MM.1S (cell line): ENCODE results near the gene POGLUT2.

Experiments
- DNase-seq: peaks from one replicate; pipeline ENCODE4 v3.0.0-alpha.2; 2015
- H2AFZ ChIP-seq: fragments of 300-600 bp; sonication (generic); 2 replicates; pipeline ENCODE4 v1.6.0; 2016; ENCODE audit warnings: antibody characterized with exemption, low read length
- H3F3A ChIP-seq: fragments of 300-600 bp; sonication (generic); 2 replicates; pipeline ENCODE4 v1.6.1; 2016; ENCODE audit warnings: mild to moderate bottlenecking, antibody characterized with exemption, low read length, moderate library complexity, mixed read lengths; ENCODE audit not compliant: insufficient read depth
- H3K27ac ChIP-seq: fragments of 300-600 bp; sonication (generic); 2 replicates; pipeline ENCODE4 v1.5.1; 2016; ENCODE audit warnings: mild to moderate bottlenecking, low read length
- H3K27me3 ChIP-seq: fragments of 300-600 bp; sonication (generic); replicated peaks from 2 replicates; pipeline ENCODE4 v1.6.0; 2016; ENCODE audit warnings: low read length; ENCODE audit not compliant: insufficient read depth
- H3K36me3 ChIP-seq: fragments of 300-600 bp; sonication (generic); replicated peaks from 2 replicates; pipeline ENCODE4 v1.6.1; 2016; ENCODE audit warnings: mild to moderate bottlenecking, low read length, mixed read lengths; ENCODE audit not compliant: insufficient read depth
- H3K4me1 ChIP-seq: fragments of 300-600 bp; sonication (generic); 2 replicates; pipeline ENCODE4 v1.6.1; 2016; ENCODE audit warnings: low read length, mixed read lengths
- H3K4me2 ChIP-seq: fragments of 300-600 bp; sonication (generic); 2 replicates; pipeline ENCODE4 v1.6.0; 2016; ENCODE audit warnings: low read depth, low read length
- H3K4me3 ChIP-seq: fragments of 300-600 bp; sonication (generic); 2 replicates; pipeline ENCODE4 v1.5.1; 2016; ENCODE audit warnings: low read length, mixed read lengths
- H3K79me2 ChIP-seq: fragments of 300-600 bp; sonication (generic); 2 replicates; pipeline ENCODE4 v1.6.1; 2016; ENCODE audit warnings: mixed run types, low read length, mixed read lengths
- H3K9ac ChIP-seq: fragments of 300-600 bp; sonication (generic); 2 replicates; pipeline ENCODE4 v1.6.1; 2016; ENCODE audit warnings: low read length, mixed read lengths
- H3K9me2 ChIP-seq: fragments of 300-600 bp; sonication (generic); replicated peaks from 2 replicates; pipeline ENCODE4 v1.6.1; 2016; ENCODE audit warnings: mild to moderate bottlenecking, low read length, mixed read lengths; ENCODE audit not compliant: insufficient read depth
- H3K9me3 ChIP-seq: fragments of 300-600 bp; sonication (generic); replicated peaks from 2 replicates; pipeline ENCODE4 v1.6.1; 2016; ENCODE audit warnings: mild to moderate bottlenecking, low read length, mixed read lengths; ENCODE audit not compliant: insufficient read depth
- H4K20me1 ChIP-seq: fragments of 300-600 bp; sonication (generic); 2 replicates; pipeline ENCODE4 v1.6.1; 2016; ENCODE audit warnings: mild to moderate bottlenecking, low read length, moderate library complexity, mixed read lengths; ENCODE audit not compliant: insufficient read depth
- EZH2 ChIP-seq: fragments of 300-600 bp; sonication (generic); optimal IDR thresholded peaks from 2 replicates; pipeline ENCODE3; 2017; ENCODE audit warnings: low read depth, mild to moderate bottlenecking, antibody characterized with exemption, low read length, mixed read lengths
- EZH2phosphoT487 ChIP-seq: fragments of 300-600 bp; sonication (generic); IDR thresholded peaks from 2 replicates; pipeline ENCODE4 v1.6.1; 2018; ENCODE audit warnings: antibody characterized with exemption, low read length
- TF ChIP-seq, protein P1 (sequence below): fragments of 300-600 bp; sonication (generic); IDR thresholded peaks from 2 replicates; pipeline ENCODE4 v1.5.1; 2016; ENCODE audit warnings: antibody characterized with exemption, low read length, mixed read lengths

The POGLUT2 gene

DNA sequence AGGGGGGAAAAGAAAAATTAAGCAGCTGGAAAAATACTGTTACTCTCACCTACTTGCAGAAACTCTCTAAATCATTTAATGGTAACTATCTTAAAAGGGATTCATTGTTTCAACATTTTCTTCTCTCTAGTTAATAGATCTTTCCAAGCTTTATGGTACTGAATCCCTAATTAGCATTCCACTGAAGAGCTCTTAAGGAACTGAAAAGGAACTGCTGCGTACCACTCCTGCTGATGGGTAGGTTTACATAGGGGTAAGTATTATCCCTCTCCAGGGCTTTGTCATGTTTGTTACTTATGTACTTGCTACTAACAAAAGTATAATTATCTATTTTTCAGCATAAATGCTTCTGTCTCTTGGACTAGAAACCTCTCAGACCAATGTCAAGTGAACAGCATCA lies 37.7 kb downstream of the POGLUT2 start:
- TF ChIP-seq, protein P1, sequence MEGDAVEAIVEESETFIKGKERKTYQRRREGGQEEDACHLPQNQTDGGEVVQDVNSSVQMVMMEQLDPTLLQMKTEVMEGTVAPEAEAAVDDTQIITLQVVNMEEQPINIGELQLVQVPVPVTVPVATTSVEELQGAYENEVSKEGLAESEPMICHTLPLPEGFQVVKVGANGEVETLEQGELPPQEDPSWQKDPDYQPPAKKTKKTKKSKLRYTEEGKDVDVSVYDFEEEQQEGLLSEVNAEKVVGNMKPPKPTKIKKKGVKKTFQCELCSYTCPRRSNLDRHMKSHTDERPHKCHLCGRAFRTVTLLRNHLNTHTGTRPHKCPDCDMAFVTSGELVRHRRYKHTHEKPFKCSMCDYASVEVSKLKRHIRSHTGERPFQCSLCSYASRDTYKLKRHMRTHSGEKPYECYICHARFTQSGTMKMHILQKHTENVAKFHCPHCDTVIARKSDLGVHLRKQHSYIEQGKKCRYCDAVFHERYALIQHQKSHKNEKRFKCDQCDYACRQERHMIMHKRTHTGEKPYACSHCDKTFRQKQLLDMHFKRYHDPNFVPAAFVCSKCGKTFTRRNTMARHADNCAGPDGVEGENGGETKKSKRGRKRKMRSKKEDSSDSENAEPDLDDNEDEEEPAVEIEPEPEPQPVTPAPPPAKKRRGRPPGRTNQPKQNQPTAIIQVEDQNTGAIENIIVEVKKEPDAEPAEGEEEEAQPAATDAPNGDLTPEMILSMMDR: no peak
- TF ChIP-seq EZH2: no peak
- no peak for TF ChIP-seq EZH2phosphoT487
- no peak overlapping the region for H3K9ac ChIP-seq
- no peaks in the 10 kb centered on the region for H3K79me2 ChIP-seq
- no peaks in the 10 kb centered on the region for H4K20me1 ChIP-seq
- H3F3A ChIP-seq: no peaks in the 10 kb centered on the region; the same call in 1 of the 2 replicates
- no peaks in the 10 kb centered on the region for H3K27me3 ChIP-seq
- no peaks in the 10 kb centered on the region for H3K36me3 ChIP-seq
- H3K9me3 ChIP-seq: no peaks in the 10 kb centered on the region
- no peak overlapping the region for H3K27ac ChIP-seq
- no peak overlapping the region for H3K4me3 ChIP-seq
- H3K9me2 ChIP-seq: no peaks in the 10 kb centered on the region
- no peak overlapping the region for H2AFZ ChIP-seq
- no peaks in the 10 kb centered on the region for H3K4me1 ChIP-seq
- DNase-seq: no peak
- H3K4me2 ChIP-seq: no peak overlapping the region

DNA sequence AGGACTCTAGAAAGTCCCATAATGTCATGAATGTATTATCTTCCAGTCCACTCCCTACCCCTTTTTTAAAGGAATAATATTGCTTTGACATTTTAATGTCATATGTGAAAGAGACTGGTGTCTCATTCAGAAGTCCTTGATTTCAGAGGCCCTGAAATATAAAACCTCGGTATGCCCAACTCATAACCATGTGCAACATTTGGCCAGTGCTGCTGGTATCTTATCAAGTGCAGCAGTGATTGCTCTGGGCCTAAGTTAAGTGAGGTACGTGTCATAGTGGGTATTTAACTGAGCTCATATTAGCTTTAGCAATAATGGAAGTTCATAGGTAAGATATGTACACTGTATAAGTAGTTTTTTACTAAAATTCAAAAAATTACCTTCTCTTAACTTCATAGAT lies 39.9 kb downstream of the POGLUT2 start:
- Histone ChIP-seq H3K79me2 (no peaks in the 10 kb centered on the region), H3K4me2 (no peak overlapping the region), H3K27me3 (no peaks in the 10 kb centered on the region), H4K20me1 (no peaks in the 10 kb centered on the region), H3K27ac (no peak overlapping the region), H3F3A (no peaks in the 10 kb centered on the region; the same call in 1 of the 2 replicates), H3K9me2 (no peaks in the 10 kb centered on the region), H3K4me3 (no peak overlapping the region), H3K4me1 (no peaks in the 10 kb centered on the region), H3K36me3 (no peaks in the 10 kb centered on the region), H3K9ac (no peak overlapping the region), H3K9me3 (no peaks in the 10 kb centered on the region), H2AFZ (no peak overlapping the region)
- no peak for DNase-seq
- TF ChIP-seq EZH2phosphoT487: no peak
- TF ChIP-seq, protein P1: no peak
- no peak for TF ChIP-seq EZH2

DNA sequence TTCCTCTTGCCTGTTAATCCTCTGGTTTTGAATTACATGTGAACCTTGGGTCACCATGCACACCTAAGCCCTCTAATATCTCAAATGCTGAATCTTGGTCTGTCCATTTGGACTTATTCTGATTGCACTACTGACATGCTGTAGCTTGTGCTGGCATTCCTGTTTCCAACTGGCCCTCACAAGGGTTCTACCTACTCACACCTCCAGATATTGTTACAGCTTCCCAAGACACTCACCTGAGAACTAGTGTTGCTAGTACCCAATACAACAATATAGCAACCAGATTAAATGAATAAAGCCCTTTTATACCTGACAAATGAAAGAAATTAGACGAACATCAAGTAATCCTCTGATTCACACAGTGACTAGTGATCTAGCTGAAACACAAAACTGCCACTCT lies 41.8 kb downstream of the POGLUT2 start:
- Histone ChIP-seq H3K27ac (no peak overlapping the region), H3K9me2 (no peaks in the 10 kb centered on the region), H4K20me1 (no peaks in the 10 kb centered on the region), H3K9ac (no peak overlapping the region), H3K79me2 (no peaks in the 10 kb centered on the region), H3K4me1 (no peaks in the 10 kb centered on the region), H3K27me3 (no peaks in the 10 kb centered on the region), H3K4me2 (no peak overlapping the region), H3K9me3 (no peaks in the 10 kb centered on the region), H3K36me3 (no peaks in the 10 kb centered on the region), H3K4me3 (no peak overlapping the region), H2AFZ (no peak overlapping the region), H3F3A (no peaks in the 10 kb centered on the region)
- TF ChIP-seq, protein P1: no peak
- no peak for TF ChIP-seq EZH2phosphoT487
- TF ChIP-seq EZH2: no peak
- no peak for DNase-seq
